Right lobe of liver (tissue), 6 donors: Measurements from ENCODE around the gene PDPK1. TPM values are rescaled to one million over a fixed set of nuclear protein-coding genes. Genes with fewer than 3 reads are reported as not detected.

Experiments used
- ATAC-seq, 4 donors: fragments of 200-7000 bp; cut with Tn5 transposase; one replicate each; pipeline ENCODE4 v1.9.1; 2020; ENCODE audit warnings: mild to moderate bottlenecking in 4 of 4, moderate library complexity in 4 of 4
- DNase-seq, 3 donors: peaks; one replicate each; pipeline ENCODE4 v3.0.0-alpha.2; 2020
- H3K27ac ChIP-seq, 3 donors: fragments of 200-600 bp; one replicate each; pipeline ENCODE4 v1.8.0; 2022
- H3K27me3 ChIP-seq, 2 donors: fragments of 200-600 bp; one replicate each; pipeline ENCODE4 v1.8.0; 2022
- H3K36me3 ChIP-seq, 4 donors: fragments of 200-600 bp; sonication (generic) in 1 of 4; one replicate each; pipeline versions ENCODE4 v1.5.1 to v1.8.0; 2017 to 2022; ENCODE audit warnings: control low read depth in 1 of 4
- H3K4me1 ChIP-seq, 4 donors: fragments of 200-600 bp; sonication (generic) in 1 of 4; one replicate each; pipeline versions ENCODE4 v1.5.1 to v1.8.0; 2017 to 2022; ENCODE audit warnings: control low read depth in 1 of 4
- H3K4me3 ChIP-seq, 3 donors: fragments of 200-600 bp; one replicate each; pipeline ENCODE4 v1.8.0; 2022
- H3K9me3 ChIP-seq, 4 donors: fragments of 200-600 bp; sonication (generic) in 1 of 4; one replicate each; pipeline versions ENCODE4 v1.5.1 to v1.8.0; 2017 to 2022; ENCODE audit warnings: control low read depth in 1 of 4
- CTCF ChIP-seq, 4 donors: fragments of 200-600 bp in 3 of 4; fragments of 450-650 bp in 1 of 4; IDR thresholded peaks; one replicate each; pipeline versions ENCODE4 v1.5.1 to v1.8.0; 2016 to 2022; ENCODE audit warnings: antibody characterized with exemption in 4 of 4, mild to moderate bottlenecking in 2 of 4
- POLR2A ChIP-seq: fragments of 450-650 bp; IDR thresholded peaks from one replicate; pipeline ENCODE4 v1.6.1; 2017; ENCODE audit warnings: antibody characterized with exemption, mild to moderate bottlenecking
- WGBS: methylation state at CpG from one replicate; pipeline ENCODE4 v1.1.6; 2018; ENCODE audit warnings: low coverage, low lambda C conversion rate; ENCODE audit not compliant: insufficient coverage; ENCODE audit errors: missing lambda C conversion rate; 5-methylcytosine and 5-hydroxymethylcytosine counted together
- intact Hi-C, 2 donors: fragments of 100-400 bp; cut with DNase I; formaldehyde crosslinking; loops; one replicate each; pipeline versions ENCODE4 v1.11.2 to v1.14.1; 2022
- total RNA-seq, 6 experiments: library from RNA; depleted of rRNA in 2 of 6; stranded (reverse); fragments of >200 nt in 2 of 6; fragmentation: NEBNext Ultra II Directional in 3 of 6; extraction: Animal tissue kit (Norgen Biotek cat#: 25700) in 3 of 6; gene quantifications; one replicate each; pipeline versions ENCODE4 v1.1.0 to v1.2.4, GENCODE V29; 2016 to 2023
- donor health status: DM: no; HTN: yes; CAD: no.
- donor health status: DM: no; HTN: no; CAD: no.
- donor health status: DM: no; HTN: no; CAD: no.
- donor health status: DM: no; HTN: yes; CAD: no.
- donor health status: DM: no; HTN: yes; CAD: no.

The PDPK1 gene
- total RNA-seq, 6 experiments from 2014 or later: 20.7 to 28.3 (median 24.5) TPM

GRCh38 chr16:2595393-2596205 is 57.8 kb downstream of the PDPK1 start:
- ATAC-seq (no peak), DNase-seq (peak in 1 of 3 donors; percentile 8)
- intact Hi-C loops: no loop called here
- peaks cover 0 to 54% (median 18%) of the 10 kb centered on the region in 4 donors for H3K36me3 ChIP-seq
- no peaks in the 10 kb centered on the region for H3K27me3 ChIP-seq
- no peaks in the 10 kb centered on the region for H3K4me1 ChIP-seq
- 87% methylated on average over 24 of the region's 27 CpGs for WGBS
- TF ChIP-seq POLR2A (no peak), CTCF (IDR thresholded peaks at IDR 0.05) (no peak)
- no peaks in the 10 kb centered on the region for H3K9me3 ChIP-seq
- no peak overlapping the region for H3K4me3 ChIP-seq
- H3K27ac ChIP-seq: no peak overlapping the region

- intact Hi-C loops: no loop called here
- 79% methylated on average over 9 of the region's 24 CpGs for WGBS
- peaks cover 0 to 43% (median 18%) of the 10 kb centered on the region in 4 donors for H3K36me3 ChIP-seq
These were observed 59.1 kb downstream of the PDPK1 start for GRCh38 chr16:2596747-2597559.

GRCh38 chr16:2597560-2597902 is 59.7 kb downstream of the PDPK1 start:
- TF ChIP-seq POLR2A (no peak), CTCF (IDR thresholded peaks at IDR 0.05) (no peak)
- WGBS: 88% methylated on average over 13 of the region's 22 CpGs
- Histone ChIP-seq H3K4me1 (peaks cover 0 to under 1% (median 0%) of the 10 kb centered on the region in 4 donors), H3K27me3 (no peaks in the 10 kb centered on the region), H3K27ac (no peak overlapping the region), H3K36me3 (peaks cover 0 to 42% (median 18%) of the 10 kb centered on the region in 4 donors), H3K4me3 (no peak overlapping the region), H3K9me3 (no peaks in the 10 kb centered on the region)
- intact Hi-C loops: no loop called here
- ATAC-seq (no peak), DNase-seq (peak; percentile 8 to 43 (median 33))

More at GRCh38 chr16:2596747-2597559, 59.1 kb downstream of the PDPK1 start:
- no peaks in the 10 kb centered on the region for H3K27me3 ChIP-seq
- H3K4me1 ChIP-seq: no peaks in the 10 kb centered on the region
- TF ChIP-seq CTCF (IDR thresholded peaks at IDR 0.05) (no peak), POLR2A (no peak)
- no peaks in the 10 kb centered on the region for H3K9me3 ChIP-seq
- H3K27ac ChIP-seq: no peak overlapping the region
- no peak overlapping the region for H3K4me3 ChIP-seq
- DNase-seq (peak in 2 of 3 donors; percentile 14 to 44), ATAC-seq (no peak)

- ATAC-seq (no peak), DNase-seq (peak in 2 of 3 donors; percentile 17 to 35)
- Histone ChIP-seq H3K4me1 (peaks cover 0 to 4% (median 0%) of the 10 kb centered on the region in 4 donors), H3K36me3 (peaks cover 0 to 39% (median 18%) of the 10 kb centered on the region in 4 donors), H3K9me3 (no peaks in the 10 kb centered on the region), H3K27ac (no peak overlapping the region), H3K27me3 (no peaks in the 10 kb centered on the region), H3K4me3 (no peak overlapping the region)
- intact Hi-C loops: no loop called here
- 96% methylated on average over 8 of the region's 21 CpGs for WGBS
- no peak for TF ChIP-seq CTCF (IDR thresholded peaks at IDR 0.05)
- TF ChIP-seq POLR2A: no peak
These were observed 60.4 kb downstream of the PDPK1 start for GRCh38 chr16:2598133-2598641.
